NT2/D1 (cell line): ENCODE data around the gene CD44.
"Not testable (repeated sequence)": the region's sequence is repeated elsewhere in the genome, so short reads cannot be mapped to it uniquely, and the experiment has no call there.

Experiments used
- DNase-seq: peaks from one replicate; pipeline ENCODE4 v3.0.0-alpha.2; 2011; ENCODE audit warnings: low read depth, low spot score
- H3K27me3 ChIP-seq: 2 replicates; pipeline ENCODE4 v1.6.0; 2011; ENCODE audit warnings: mild to moderate bottlenecking; ENCODE audit not compliant: insufficient read length, insufficient read depth
- H3K36me3 ChIP-seq: 2 replicates; pipeline ENCODE4 v1.6.1; 2011; ENCODE audit warnings: mild to moderate bottlenecking, low read length, mixed read lengths; ENCODE audit not compliant: insufficient read depth, insufficient read length
- H3K4me1 ChIP-seq: 2 replicates; pipeline ENCODE4 v1.5.1; 2011; ENCODE audit not compliant: insufficient read depth, insufficient read length
- H3K4me3 ChIP-seq: 2 replicates; pipeline ENCODE4 v1.5.1; 2011; ENCODE audit warnings: low read depth; ENCODE audit not compliant: insufficient read length
- H3K9ac ChIP-seq: 2 replicates; pipeline ENCODE4 v1.6.0; 2011; ENCODE audit warnings: low read depth; ENCODE audit not compliant: insufficient read length
- H3K9me3 ChIP-seq: 2 replicates; pipeline ENCODE4 v1.5.1; 2011; ENCODE audit warnings: mild to moderate bottlenecking, low read length; ENCODE audit not compliant: insufficient read depth
- SUZ12 ChIP-seq: IDR thresholded peaks from 2 replicates; pipeline ENCODE4 v1.6.1; 2011; ENCODE audit not compliant: insufficient read length, insufficient read depth; ENCODE audit errors: extremely low read depth
- YY1 ChIP-seq: IDR thresholded peaks from 2 replicates; pipeline ENCODE4 v1.6.1; 2011; ENCODE audit not compliant: insufficient read length, insufficient read depth
- ZNF274 ChIP-seq: IDR thresholded peaks from 2 replicates; pipeline ENCODE4 v1.6.1; 2011; ENCODE audit warnings: mild to moderate bottlenecking, low read depth, low read length

CD44 gene

GRCh38 chr11:35225946-35226520 is 87.1 kb downstream of the CD44 start:
- no peak for DNase-seq
- Histone ChIP-seq H3K4me3 (no peak overlapping the region), H3K9me3 (no peaks in the 10 kb centered on the region), H3K27me3 (no peaks in the 10 kb centered on the region), H3K4me1 (no peaks in the 10 kb centered on the region), H3K9ac (no peak overlapping the region), H3K36me3 (peaks cover 68% of the 10 kb centered on the region)
- TF ChIP-seq SUZ12 (no peak), YY1 (no peak), ZNF274 (no peak)

GRCh38 chr11:35226756-35227155 is 87.8 kb downstream of the CD44 start:
- not testable (repeated sequence) for DNase-seq, H3K27me3 ChIP-seq, H3K4me1 ChIP-seq, H3K9ac ChIP-seq, H3K4me3 ChIP-seq, H3K9me3 ChIP-seq
- peaks cover 68% of the 10 kb centered on the region for H3K36me3 ChIP-seq

- TF ChIP-seq SUZ12 (no peak), YY1 (no peak), ZNF274 (no peak)
- Histone ChIP-seq H3K4me3 (no peak overlapping the region), H3K9ac (no peak overlapping the region), H3K4me1 (no peaks in the 10 kb centered on the region), H3K27me3 (no peaks in the 10 kb centered on the region), H3K9me3 (no peaks in the 10 kb centered on the region), H3K36me3 (peaks cover 59% of the 10 kb centered on the region)
- no peak for DNase-seq
These were observed 88.8 kb downstream of the CD44 start for GRCh38 chr11:35227576-35228327.

GRCh38 chr11:35228328-35228725 is 89.4 kb downstream of the CD44 start:
- no peak overlapping the region for H3K9ac ChIP-seq
- H3K4me1 ChIP-seq, result no peaks in the 10 kb centered on the region
- H3K36me3 ChIP-seq, result peaks cover 54% of the 10 kb centered on the region
- H3K27me3 ChIP-seq, result no peaks in the 10 kb centered on the region
- no peak for TF ChIP-seq ZNF274
- no peak for TF ChIP-seq SUZ12
- no peak for TF ChIP-seq YY1
- no peak for DNase-seq
- H3K4me3 ChIP-seq, result no peak overlapping the region
- H3K9me3 ChIP-seq, result no peaks in the 10 kb centered on the region

GRCh38 chr11:35230388-35230787 is 91.4 kb downstream of the CD44 start:
- Histone ChIP-seq H3K4me3 (no peak overlapping the region), H3K9me3 (no peaks in the 10 kb centered on the region), H3K36me3 (peaks cover 36% of the 10 kb centered on the region)

GRCh38 chr11:35231076-35231860 is 92.3 kb downstream of the CD44 start:
- no peak for DNase-seq
- Histone ChIP-seq H3K9me3 (no peaks in the 10 kb centered on the region), H3K4me1 (no peaks in the 10 kb centered on the region), H3K9ac (no peak overlapping the region), H3K4me3 (no peak overlapping the region), H3K27me3 (no peaks in the 10 kb centered on the region), H3K36me3 (peaks cover 33% of the 10 kb centered on the region)
- TF ChIP-seq ZNF274 (no peak), SUZ12 (no peak), YY1 (no peak)

More at GRCh38 chr11:35230388-35230787, 91.4 kb downstream of the CD44 start:
- DNase-seq, result no peak
- H3K9ac ChIP-seq, result no peak overlapping the region
- TF ChIP-seq YY1 (no peak), SUZ12 (no peak), ZNF274 (no peak)
- H3K27me3 ChIP-seq, result no peaks in the 10 kb centered on the region
- no peaks in the 10 kb centered on the region for H3K4me1 ChIP-seq

GRCh38 chr11:35232891-35233330 is 93.9 kb downstream of the CD44 start:
- H3K36me3 ChIP-seq, result peaks cover 32% of the 10 kb centered on the region
- TF ChIP-seq ZNF274 (no peak), SUZ12 (no peak), YY1 (no peak)
- no peaks in the 10 kb centered on the region for H3K27me3 ChIP-seq
- DNase-seq, result no peak
- H3K9ac ChIP-seq, result no peak overlapping the region
- no peaks in the 10 kb centered on the region for H3K9me3 ChIP-seq
- H3K4me3 ChIP-seq, result no peak overlapping the region
- H3K4me1 ChIP-seq, result no peaks in the 10 kb centered on the region
